HepG2 (cell line): ENCODE measurements around the gene SMYD2. TPM values are rescaled to one million over a fixed set of nuclear protein-coding genes. Genes with fewer than 3 reads are reported as not detected.
A peak's percentile ranks its signal among the peaks of the same experiment; 100 is the strongest.

Experiments
- JUN ChIP-seq: sonication (generic); formaldehyde crosslinking; IDR thresholded peaks from 2 replicates; pipeline ENCODE4 v1.4.0; 2020; ENCODE audit warnings: mild to moderate bottlenecking, missing genetic modification reagents
- KDM5B ChIP-seq: sonication (generic); formaldehyde crosslinking; IDR thresholded peaks from 2 replicates; pipeline ENCODE4 v1.4.0; 2020; ENCODE audit warnings: missing genetic modification reagents, mild to moderate bottlenecking, borderline replicate concordance
- MAZ ChIP-seq, 2 experiments: sonication (generic) in 1 of 2; formaldehyde crosslinking in 1 of 2; IDR thresholded peaks; 2 replicates each; pipeline versions ENCODE4 v1.5.0 to v1.6.1; 2012 to 2020; ENCODE audit warnings: low read depth in 2 of 2, mild to moderate bottlenecking in 2 of 2, borderline replicate concordance in 1 of 2, improper control_type of control experiment in 1 of 2, low read length in 1 of 2, missing genetic modification reagents in 1 of 2, moderate library complexity in 1 of 2
- MXD4 ChIP-seq: IDR thresholded peaks from 2 replicates; pipeline ENCODE4 v1.6.1; 2016; ENCODE audit warnings: mild to moderate bottlenecking, missing biosample characterization, missing genetic modification reagents
- RAD21 ChIP-seq: fragments of 450-650 bp; formaldehyde crosslinking; IDR thresholded peaks from 2 replicates; pipeline ENCODE4 v1.5.0; 2020; ENCODE audit warnings: mild to moderate bottlenecking
- SKI ChIP-seq: fragments of 450-650 bp; IDR thresholded peaks from one replicate; pipeline ENCODE4 v1.6.1; 2018; ENCODE audit warnings: mild to moderate bottlenecking; ENCODE audit not compliant: partially characterized antibody
- SP4 ChIP-seq: sonication (generic); formaldehyde crosslinking; IDR thresholded peaks from 2 replicates; pipeline ENCODE4 v1.8.1; 2023; ENCODE audit warnings: mild to moderate bottlenecking, missing genetic modification reagents
- TCF7L2 ChIP-seq: IDR thresholded peaks from 2 replicates; pipeline ENCODE4 v1.6.1; 2011; ENCODE audit warnings: mild to moderate bottlenecking, low read depth, low read length, moderate library complexity
- ZNF451 ChIP-seq: sonication (generic); formaldehyde crosslinking; IDR thresholded peaks from 2 replicates; pipeline ENCODE4 v1.5.0; 2020; ENCODE audit warnings: mild to moderate bottlenecking, missing genetic modification reagents
- ZNF75D ChIP-seq: sonication (generic); formaldehyde crosslinking; IDR thresholded peaks from 2 replicates; pipeline ENCODE4 v1.8.1; 2023; ENCODE audit warnings: missing genetic modification reagents, mild to moderate bottlenecking, borderline replicate concordance
- ZNF792 ChIP-seq: IDR thresholded peaks from 2 replicates; pipeline ENCODE4 v1.6.1; 2016
- polyA plus RNA-seq, 8 experiments: library from polyadenylated mRNA; depleted of rRNA in 3 of 8; stranded (reverse) in 7 of 8; unstranded in 1 of 8; fragments of >200 nt; fragmentation: Illumina TruSeq in 4 of 8; extraction: Trizol in 4 of 8; gene quantifications; 2 replicates each; pipeline versions ENCODE4 v1.2.1 to v1.2.3, GENCODE V29; 2011 to 2016; ENCODE audit warnings: low read depth in 4 of 8, missing spikeins in 1 of 8, mixed read lengths in 1 of 8; ENCODE audit not compliant: insufficient read depth in 1 of 8
- total RNA-seq, 5 experiments: library from RNA; depleted of rRNA; stranded (reverse); fragments of >200 nt; fragmentation: Illumina TruSeq; extraction: Trizol; gene quantifications; 2 replicates each; pipeline ENCODE4 v1.2.3, GENCODE V29; 2016; ENCODE audit warnings: low read depth in 1 of 5
- TF ChIP-seq, protein P1 (sequence below), 2 experiments: sonication (generic) in 1 of 2; formaldehyde crosslinking in 1 of 2; IDR thresholded peaks; 2 replicates each; pipeline versions ENCODE4 v1.5.1 to v1.6.1; 2011 to 2020; ENCODE audit warnings: borderline replicate concordance in 1 of 2, low read depth in 1 of 2, low read length in 1 of 2, mild to moderate bottlenecking in 1 of 2, missing genetic modification reagents in 1 of 2, moderate library complexity in 1 of 2
- TF ChIP-seq, protein P2 (sequence below): sonication (generic); formaldehyde crosslinking; IDR thresholded peaks from 2 replicates; pipeline ENCODE4 v1.4.0; 2020; ENCODE audit warnings: missing genetic modification reagents
- TF ChIP-seq, protein P3 (sequence below): sonication (generic); formaldehyde crosslinking; IDR thresholded peaks from 2 replicates; pipeline ENCODE4 v1.4.0; 2020; ENCODE audit warnings: missing genetic modification reagents
- TF ChIP-seq, protein P4 (sequence below): sonication (generic); formaldehyde crosslinking; IDR thresholded peaks from 2 replicates; pipeline ENCODE4 v1.5.1; 2020; ENCODE audit warnings: mild to moderate bottlenecking, missing genetic modification reagents, borderline replicate concordance
- TF ChIP-seq, protein P5 (sequence below): sonication (generic); formaldehyde crosslinking; IDR thresholded peaks from 2 replicates; pipeline ENCODE4 v1.4.0; 2020; ENCODE audit warnings: missing genetic modification reagents

Gene SMYD2
- total and polyA plus RNA-seq, 2 of the 13 experiments (the other 11 are each of a cell fraction or from before 2014, with no cell fraction given), result 72.7 to 139 TPM

DNA sequence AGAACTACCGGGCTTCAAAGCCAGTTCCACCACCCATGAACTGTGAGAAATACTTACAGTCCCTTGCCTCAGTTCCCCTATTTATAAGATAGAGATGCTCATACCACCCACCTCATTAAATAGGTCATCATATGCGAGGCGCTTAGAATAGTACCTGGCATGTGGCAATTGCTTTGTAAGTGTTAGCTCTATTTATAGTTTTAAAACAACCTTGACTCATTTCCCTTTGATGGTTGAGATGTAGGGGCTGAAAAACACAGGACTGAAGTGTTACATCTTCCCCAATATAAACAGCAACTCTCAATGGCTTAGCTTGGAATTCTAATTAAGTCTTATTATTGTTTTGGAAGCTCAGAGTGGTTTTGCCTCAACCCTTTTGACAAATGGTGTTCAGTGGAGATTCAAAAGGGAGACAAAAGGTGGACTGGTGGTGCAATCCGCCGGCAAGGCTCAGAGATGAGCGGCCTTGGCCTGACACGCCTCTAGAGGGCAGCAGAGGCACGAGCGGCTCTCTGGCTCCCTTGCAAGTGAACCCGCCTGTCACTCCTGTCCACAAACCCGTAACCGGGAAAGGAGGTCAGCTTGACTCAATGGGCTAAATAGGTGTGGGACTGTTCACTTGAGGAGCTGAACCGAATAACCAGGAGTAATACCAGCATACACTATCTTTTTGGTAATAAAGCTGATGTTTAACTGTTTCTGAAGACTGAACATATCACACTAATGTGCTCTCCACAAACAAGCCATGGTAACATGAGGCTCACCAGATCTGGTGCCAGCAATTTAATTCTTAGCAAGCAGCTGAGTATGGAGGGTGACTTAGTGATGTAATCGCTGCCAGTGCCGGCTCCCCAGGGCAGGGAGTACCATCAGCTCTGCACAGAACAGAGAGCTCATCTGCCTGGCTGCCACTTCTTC is 19.5 kb upstream of the SMYD2 start (continued):
- TF ChIP-seq TCF7L2 (no peak), ZNF792 (no peak), SP4 (CRISPR knock-in tag) (no peak), RAD21 (peak; percentile 93), KDM5B (CRISPR knock-in tag) (peak; percentile 28; the same call in 1 of the 2 replicates), JUN (no peak), MAZ (IDR thresholded peaks at IDR 0.05; ENCODE audit: borderline replicate concordance, low read depth, low read length) (no peak), MAZ (CRISPR knock-in tag; IDR thresholded peaks at IDR 0.05; ENCODE audit: low read depth) (no peak), ZNF75D (CRISPR knock-in tag) (no peak), ZNF451 (CRISPR knock-in tag) (no peak), SKI (no peak), MXD4 (peak; percentile 45; the same call in 1 of the 2 replicates)
- TF ChIP-seq, protein P1, sequence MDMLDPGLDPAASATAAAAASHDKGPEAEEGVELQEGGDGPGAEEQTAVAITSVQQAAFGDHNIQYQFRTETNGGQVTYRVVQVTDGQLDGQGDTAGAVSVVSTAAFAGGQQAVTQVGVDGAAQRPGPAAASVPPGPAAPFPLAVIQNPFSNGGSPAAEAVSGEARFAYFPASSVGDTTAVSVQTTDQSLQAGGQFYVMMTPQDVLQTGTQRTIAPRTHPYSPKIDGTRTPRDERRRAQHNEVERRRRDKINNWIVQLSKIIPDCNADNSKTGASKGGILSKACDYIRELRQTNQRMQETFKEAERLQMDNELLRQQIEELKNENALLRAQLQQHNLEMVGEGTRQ (IDR thresholded peaks at IDR 0.05; ENCODE audit: low read depth, low read length), result no peak
- TF ChIP-seq, protein P1 (CRISPR knock-in tag; IDR thresholded peaks at IDR 0.05; ENCODE audit: borderline replicate concordance), result no peak
- TF ChIP-seq, protein P2, sequence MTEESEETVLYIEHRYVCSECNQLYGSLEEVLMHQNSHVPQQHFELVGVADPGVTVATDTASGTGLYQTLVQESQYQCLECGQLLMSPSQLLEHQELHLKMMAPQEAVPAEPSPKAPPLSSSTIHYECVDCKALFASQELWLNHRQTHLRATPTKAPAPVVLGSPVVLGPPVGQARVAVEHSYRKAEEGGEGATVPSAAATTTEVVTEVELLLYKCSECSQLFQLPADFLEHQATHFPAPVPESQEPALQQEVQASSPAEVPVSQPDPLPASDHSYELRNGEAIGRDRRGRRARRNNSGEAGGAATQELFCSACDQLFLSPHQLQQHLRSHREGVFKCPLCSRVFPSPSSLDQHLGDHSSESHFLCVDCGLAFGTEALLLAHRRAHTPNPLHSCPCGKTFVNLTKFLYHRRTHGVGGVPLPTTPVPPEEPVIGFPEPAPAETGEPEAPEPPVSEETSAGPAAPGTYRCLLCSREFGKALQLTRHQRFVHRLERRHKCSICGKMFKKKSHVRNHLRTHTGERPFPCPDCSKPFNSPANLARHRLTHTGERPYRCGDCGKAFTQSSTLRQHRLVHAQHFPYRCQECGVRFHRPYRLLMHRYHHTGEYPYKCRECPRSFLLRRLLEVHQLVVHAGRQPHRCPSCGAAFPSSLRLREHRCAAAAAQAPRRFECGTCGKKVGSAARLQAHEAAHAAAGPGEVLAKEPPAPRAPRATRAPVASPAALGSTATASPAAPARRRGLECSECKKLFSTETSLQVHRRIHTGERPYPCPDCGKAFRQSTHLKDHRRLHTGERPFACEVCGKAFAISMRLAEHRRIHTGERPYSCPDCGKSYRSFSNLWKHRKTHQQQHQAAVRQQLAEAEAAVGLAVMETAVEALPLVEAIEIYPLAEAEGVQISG (CRISPR knock-in tag), result peak; percentile 63
- TF ChIP-seq, protein P3, sequence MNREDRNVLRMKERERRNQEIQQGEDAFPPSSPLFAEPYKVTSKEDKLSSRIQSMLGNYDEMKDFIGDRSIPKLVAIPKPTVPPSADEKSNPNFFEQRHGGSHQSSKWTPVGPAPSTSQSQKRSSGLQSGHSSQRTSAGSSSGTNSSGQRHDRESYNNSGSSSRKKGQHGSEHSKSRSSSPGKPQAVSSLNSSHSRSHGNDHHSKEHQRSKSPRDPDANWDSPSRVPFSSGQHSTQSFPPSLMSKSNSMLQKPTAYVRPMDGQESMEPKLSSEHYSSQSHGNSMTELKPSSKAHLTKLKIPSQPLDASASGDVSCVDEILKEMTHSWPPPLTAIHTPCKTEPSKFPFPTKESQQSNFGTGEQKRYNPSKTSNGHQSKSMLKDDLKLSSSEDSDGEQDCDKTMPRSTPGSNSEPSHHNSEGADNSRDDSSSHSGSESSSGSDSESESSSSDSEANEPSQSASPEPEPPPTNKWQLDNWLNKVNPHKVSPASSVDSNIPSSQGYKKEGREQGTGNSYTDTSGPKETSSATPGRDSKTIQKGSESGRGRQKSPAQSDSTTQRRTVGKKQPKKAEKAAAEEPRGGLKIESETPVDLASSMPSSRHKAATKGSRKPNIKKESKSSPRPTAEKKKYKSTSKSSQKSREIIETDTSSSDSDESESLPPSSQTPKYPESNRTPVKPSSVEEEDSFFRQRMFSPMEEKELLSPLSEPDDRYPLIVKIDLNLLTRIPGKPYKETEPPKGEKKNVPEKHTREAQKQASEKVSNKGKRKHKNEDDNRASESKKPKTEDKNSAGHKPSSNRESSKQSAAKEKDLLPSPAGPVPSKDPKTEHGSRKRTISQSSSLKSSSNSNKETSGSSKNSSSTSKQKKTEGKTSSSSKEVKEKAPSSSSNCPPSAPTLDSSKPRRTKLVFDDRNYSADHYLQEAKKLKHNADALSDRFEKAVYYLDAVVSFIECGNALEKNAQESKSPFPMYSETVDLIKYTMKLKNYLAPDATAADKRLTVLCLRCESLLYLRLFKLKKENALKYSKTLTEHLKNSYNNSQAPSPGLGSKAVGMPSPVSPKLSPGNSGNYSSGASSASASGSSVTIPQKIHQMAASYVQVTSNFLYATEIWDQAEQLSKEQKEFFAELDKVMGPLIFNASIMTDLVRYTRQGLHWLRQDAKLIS, result no peak
- TF ChIP-seq, protein P4, sequence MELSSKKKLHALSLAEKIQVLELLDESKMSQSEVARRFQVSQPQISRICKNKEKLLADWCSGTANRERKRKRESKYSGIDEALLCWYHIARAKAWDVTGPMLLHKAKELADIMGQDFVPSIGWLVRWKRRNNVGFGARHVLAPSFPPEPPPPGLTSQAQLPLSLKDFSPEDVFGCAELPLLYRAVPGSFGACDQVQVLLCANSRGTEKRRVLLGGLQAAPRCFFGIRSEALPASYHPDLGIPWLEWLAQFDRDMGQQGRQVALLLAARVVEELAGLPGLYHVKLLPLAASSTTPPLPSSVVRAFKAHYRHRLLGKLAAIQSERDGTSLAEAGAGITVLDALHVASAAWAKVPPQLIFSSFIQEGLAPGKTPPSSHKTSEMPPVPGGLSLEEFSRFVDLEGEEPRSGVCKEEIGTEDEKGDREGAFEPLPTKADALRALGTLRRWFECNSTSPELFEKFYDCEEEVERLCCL, result no peak
- TF ChIP-seq, protein P5, sequence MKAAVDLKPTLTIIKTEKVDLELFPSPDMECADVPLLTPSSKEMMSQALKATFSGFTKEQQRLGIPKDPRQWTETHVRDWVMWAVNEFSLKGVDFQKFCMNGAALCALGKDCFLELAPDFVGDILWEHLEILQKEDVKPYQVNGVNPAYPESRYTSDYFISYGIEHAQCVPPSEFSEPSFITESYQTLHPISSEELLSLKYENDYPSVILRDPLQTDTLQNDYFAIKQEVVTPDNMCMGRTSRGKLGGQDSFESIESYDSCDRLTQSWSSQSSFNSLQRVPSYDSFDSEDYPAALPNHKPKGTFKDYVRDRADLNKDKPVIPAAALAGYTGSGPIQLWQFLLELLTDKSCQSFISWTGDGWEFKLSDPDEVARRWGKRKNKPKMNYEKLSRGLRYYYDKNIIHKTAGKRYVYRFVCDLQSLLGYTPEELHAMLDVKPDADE (CRISPR knock-in tag), result no peak
